HK-2 (cell line): Measurements from ENCODE around the gene CRAT.

Experiments used
- DNase-seq: peaks from one replicate; pipeline ENCODE4 v3.0.0-alpha.2; 2018; ENCODE audit not compliant: unreplicated experiment

The CRAT gene

GRCh38 chr9:129110740-129111527 is at the start of gene CRAT, which contains the start of gene PTPA:
CRAT (minus strand) TSS chr9:129110793; CDS start chr9:129110509, 284 bp downstream.
PTPA (plus strand) TSS chr9:129111415; CDS start chr9:129111601, 186 bp downstream.
- peak; percentile 99 for DNase-seq

GRCh38 chr9:129156163-129156562 is 45.6 kb upstream of the CRAT start:
- no peak for DNase-seq

- no peak for DNase-seq
Observed at GRCh38 chr9:129154866-129155477, 44.4 kb upstream of the CRAT start.

- DNase-seq = no peak
Observed at GRCh38 chr9:129151469-129151868, 40.9 kb upstream of the CRAT start.

- DNase-seq = no peak
Observed at GRCh38 chr9:129150672-129151211, 40.1 kb upstream of the CRAT start.

GRCh38 chr9:129150122-129150521 is 39.5 kb upstream of the CRAT start:
- no peak for DNase-seq

- DNase-seq = no peak
Observed at GRCh38 chr9:129149442-129149841, 38.8 kb upstream of the CRAT start.

GRCh38 chr9:129148463-129149204 is 38.0 kb upstream of the CRAT start:
- DNase-seq = no peak

GRCh38 chr9:129146441-129146941 is 35.9 kb upstream of the CRAT start:
- no peak for DNase-seq

GRCh38 chr9:129145841-129146292 is 35.3 kb upstream of the CRAT start:
- peak; percentile 75 for DNase-seq

GRCh38 chr9:129145316-129145715 is 34.7 kb upstream of the CRAT start:
- no peak for DNase-seq

- DNase-seq = peak; percentile 86
Observed at GRCh38 chr9:129143031-129143927, 32.7 kb upstream of the CRAT start.

GRCh38 chr9:129142138-129142935 is 31.7 kb upstream of the CRAT start:
- DNase-seq = no peak

GRCh38 chr9:129141066-129142041 is 30.8 kb upstream of the CRAT start:
- DNase-seq = peak; percentile 81

GRCh38 chr9:129140397-129141065 is 29.9 kb upstream of the CRAT start:
- DNase-seq = peak; percentile 76

- DNase-seq = peak; percentile 94
Observed at GRCh38 chr9:129139993-129140396, 29.4 kb upstream of the CRAT start.

- DNase-seq = peak; percentile 70
Observed at GRCh38 chr9:129139233-129139992, 28.8 kb upstream of the CRAT start.
